GM20000 (cell line): ENCODE results near the gene MYB.
"Not testable (repeated sequence)": the region's sequence is repeated elsewhere in the genome, so short reads cannot be mapped to it uniquely, and the experiment has no call there.

Source experiments
- DNase-seq: peaks from one replicate; pipeline ENCODE4 v3.0.0; 2012; ENCODE audit warnings: low spot score
- TF ChIP-seq, protein P1 (sequence below): IDR thresholded peaks from 2 replicates; pipeline ENCODE4 v1.5.1; 2012; ENCODE audit warnings: mild to moderate bottlenecking, control low read depth; ENCODE audit errors: extremely low read depth, missing control alignments

MYB gene

DNA sequence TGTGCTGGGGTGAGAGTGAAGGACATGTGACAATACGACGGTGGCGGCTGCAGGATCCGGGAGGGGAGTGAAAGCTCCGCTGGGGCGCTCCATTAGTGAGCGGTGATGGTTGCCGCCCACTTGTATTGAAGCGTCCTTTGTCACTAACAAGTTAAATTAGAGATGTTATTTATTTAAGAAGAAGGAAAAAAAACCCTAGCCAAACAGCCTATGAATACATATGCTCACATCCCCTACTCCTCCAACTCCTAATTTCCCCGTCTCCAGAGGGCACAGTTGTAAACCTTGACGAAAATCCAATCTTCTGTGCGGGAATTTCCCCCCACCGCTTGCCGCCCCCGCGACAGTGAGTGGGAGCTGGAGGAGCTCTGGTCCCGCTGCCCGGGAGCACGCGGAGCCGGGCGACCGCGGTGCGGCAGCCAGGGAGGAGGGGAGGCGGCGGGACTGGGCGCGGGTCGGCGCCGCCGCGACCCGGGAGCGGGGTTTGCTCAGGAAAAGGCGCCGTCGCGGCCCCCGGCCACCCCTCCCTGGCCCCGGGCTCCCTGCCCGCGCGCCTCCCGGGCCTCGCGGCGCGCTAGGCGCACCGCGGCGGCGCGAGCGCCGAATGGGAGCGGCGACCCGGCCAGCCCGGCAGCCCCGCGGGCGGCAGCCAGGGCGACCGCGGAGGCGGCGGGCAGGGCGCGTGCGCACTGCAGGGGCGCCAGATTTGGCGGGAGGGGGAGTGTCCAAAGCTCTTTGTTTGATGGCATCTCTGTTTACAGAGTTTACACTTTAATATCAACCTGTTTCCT, at the start of gene MYB:
Gene MYB (plus strand): TSS at position 767 of the 791 bp plus-strand sequence. CDS start 206 bp downstream, outside the sequence.
- TF ChIP-seq, protein P1, sequence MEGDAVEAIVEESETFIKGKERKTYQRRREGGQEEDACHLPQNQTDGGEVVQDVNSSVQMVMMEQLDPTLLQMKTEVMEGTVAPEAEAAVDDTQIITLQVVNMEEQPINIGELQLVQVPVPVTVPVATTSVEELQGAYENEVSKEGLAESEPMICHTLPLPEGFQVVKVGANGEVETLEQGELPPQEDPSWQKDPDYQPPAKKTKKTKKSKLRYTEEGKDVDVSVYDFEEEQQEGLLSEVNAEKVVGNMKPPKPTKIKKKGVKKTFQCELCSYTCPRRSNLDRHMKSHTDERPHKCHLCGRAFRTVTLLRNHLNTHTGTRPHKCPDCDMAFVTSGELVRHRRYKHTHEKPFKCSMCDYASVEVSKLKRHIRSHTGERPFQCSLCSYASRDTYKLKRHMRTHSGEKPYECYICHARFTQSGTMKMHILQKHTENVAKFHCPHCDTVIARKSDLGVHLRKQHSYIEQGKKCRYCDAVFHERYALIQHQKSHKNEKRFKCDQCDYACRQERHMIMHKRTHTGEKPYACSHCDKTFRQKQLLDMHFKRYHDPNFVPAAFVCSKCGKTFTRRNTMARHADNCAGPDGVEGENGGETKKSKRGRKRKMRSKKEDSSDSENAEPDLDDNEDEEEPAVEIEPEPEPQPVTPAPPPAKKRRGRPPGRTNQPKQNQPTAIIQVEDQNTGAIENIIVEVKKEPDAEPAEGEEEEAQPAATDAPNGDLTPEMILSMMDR: no peak
- peak; percentile 95 for DNase-seq

DNA sequence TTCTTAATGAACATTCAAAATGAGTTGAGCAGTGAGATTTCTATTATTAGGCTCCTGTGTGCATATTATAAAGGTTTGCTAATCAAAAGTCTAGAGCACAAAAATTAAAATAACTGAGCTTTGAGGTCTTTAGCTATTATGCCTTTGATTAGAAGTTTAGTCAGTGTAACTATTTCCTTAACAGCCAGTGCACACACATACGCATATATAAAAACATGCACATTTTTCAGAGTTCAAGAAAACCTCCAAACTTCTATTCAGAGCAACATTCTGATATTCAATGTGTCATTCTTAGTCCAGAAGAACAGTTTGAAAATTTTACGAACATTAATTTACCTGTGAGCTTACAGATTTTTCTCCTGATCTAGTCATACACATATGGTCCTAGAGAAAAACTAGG, 48.3 kb upstream of the MYB start:
- TF ChIP-seq, protein P1: no peak
- DNase-seq: no peak

DNA sequence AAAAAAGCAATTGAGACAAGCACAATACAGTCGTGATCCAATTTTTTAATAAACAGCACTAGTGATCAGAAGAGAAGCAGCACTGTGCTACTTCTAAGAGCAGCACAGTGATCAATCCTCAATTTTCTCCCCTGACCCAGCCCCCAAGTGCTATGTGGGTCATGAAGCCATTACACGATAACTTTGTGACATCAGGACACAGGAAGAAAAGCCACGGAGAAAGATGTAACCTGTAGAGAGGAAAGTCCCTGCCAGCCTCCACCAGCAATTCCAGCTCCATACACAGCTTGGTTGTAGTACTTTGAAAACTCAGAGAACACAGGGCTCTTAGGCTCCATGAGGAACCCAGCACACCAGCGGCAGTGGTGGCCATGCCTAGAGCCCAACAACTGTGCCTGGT, 45.3 kb upstream of the MYB start:
- TF ChIP-seq, protein P1: no peak
- DNase-seq: no peak

DNA sequence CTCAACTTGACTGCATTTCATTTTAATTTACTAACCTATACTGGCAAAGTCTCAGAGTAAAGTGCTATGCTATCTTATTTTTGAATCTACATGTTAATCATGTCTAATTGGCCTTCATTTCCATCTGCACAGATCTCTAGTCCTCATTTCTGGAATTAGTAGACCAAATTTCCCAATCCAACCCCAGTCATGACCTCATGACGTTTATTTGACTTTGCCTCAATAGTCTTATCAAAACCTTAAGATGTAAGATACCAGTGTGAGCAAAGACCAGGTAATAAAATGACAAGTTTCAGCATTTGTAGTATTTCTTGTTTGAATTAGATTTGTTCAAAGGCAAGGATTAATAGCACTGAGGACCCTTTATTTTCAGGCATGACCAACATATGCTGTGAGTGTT, 43.3 kb upstream of the MYB start:
- DNase-seq: no peak
- TF ChIP-seq, protein P1: no peak

DNA sequence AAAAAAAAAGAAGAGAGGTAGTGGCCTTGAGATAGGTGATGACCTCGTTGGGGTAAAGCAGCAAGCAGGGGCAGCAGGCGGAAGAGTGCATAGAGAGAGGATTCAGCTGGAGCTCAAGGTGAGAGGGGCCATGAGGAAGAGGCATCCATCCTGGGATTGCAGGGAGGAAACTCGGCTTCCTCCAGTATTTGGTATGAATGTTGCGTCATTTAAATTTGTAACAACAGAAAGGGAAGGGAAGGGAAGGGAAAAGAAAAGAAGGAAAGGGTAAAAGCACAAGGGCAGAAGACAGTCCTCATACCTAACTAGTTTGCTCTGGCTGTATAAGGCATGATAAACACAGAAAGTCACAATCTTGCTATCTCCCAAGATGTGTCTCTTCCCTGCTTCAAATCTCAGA, 39.9 kb upstream of the MYB start:
- TF ChIP-seq, protein P1: no peak
- no peak for DNase-seq

DNA sequence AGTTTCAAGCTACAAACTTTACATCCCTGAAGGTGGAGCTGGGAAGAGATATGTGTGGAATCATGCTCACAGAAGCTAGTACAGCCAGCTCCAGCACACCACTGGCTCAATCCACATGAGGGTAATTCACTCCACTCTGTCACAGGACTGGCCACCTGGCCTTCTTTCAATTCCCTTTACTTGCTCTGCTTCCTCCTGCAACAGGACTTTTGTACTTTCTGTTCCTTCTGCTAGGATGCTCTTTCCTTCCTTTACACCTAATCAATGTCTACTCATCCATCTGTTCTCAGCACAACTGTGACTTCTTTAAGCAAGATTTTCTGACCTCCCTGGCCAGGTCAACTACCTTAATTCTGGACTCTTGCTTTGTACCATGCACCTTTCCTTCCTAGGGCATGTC, 39.4 kb upstream of the MYB start:
- TF ChIP-seq, protein P1: no peak

DNA sequence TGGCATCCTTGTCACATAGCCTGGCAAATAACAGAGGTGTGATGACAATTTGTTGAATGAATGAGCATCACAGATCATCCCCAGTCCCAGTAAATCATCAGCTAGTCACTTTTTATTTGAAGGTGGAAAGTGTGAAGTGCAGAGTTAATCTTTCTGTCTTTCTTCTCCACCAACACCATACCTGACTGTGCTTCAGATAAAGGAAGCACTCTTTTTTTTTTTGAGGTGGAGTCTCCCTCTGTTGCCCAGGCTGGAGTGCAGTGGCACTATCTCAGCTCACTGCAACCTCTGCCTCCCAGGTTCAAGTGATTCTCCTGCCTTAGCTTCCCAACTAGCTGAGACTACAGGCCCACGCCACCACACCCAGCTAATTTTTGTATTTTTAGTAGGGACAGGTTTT, 38.9 kb upstream of the MYB start:
- DNase-seq: not testable (repeated sequence)

More for the DNA sequence above, 39.4 kb upstream of the MYB start:
- DNase-seq: no peak

DNA sequence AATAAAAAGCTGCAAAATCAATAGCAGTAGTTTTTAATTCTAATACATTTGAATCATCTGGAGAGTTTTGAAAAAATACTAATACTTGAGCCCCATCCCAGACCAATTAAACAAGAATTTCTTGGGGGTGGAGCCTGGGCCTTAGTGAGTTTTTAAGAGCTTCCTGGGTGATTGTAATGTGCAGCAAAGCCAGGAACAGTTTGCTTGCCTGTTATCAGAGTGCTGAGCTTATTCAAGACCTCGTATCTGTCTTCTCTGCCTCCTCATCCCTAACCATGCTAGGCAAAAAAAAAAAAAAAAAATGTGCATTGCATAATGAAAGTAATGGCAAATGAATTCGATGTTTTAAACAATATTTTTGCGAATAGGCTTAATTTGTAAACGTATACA, 36.4 kb upstream of the MYB start:
- TF ChIP-seq, protein P1: no peak
- DNase-seq: no peak
